IPS DF 19.7 (cell line): Measurements from ENCODE around the gene PIK3CA.
"Not testable (repeated sequence)": the region's sequence is repeated elsewhere in the genome, so short reads cannot be mapped to it uniquely, and the experiment has no call there.

Experiments used
- DNase-seq: peaks from one replicate; pipeline ENCODE4 v3.0.0-alpha.2; 2013; ENCODE audit warnings: low read depth, low spot score

Gene PIK3CA

GRCh38 chr3:179147873-179148615, at the start of gene PIK3CA:
Gene PIK3CA, plus strand, starts transcription at chr3:179148357. Its CDS starts 50,469 bp downstream, at chr3:179198826.
- DNase-seq: peak; percentile 92

GRCh38 chr3:179098388-179099077, 49.6 kb upstream of the PIK3CA start:
- no peak for DNase-seq

GRCh38 chr3:179100652-179101051, 47.5 kb upstream of the PIK3CA start:
- no peak for DNase-seq

- no peak for DNase-seq
These were observed 42.3 kb upstream of the PIK3CA start for GRCh38 chr3:179105881-179106280.

GRCh38 chr3:179107617-179108016, 40.5 kb upstream of the PIK3CA start:
- DNase-seq: no peak

GRCh38 chr3:179108086-179108485, 40.1 kb upstream of the PIK3CA start:
- no peak for DNase-seq

- no peak for DNase-seq
These were observed 34.3 kb upstream of the PIK3CA start for GRCh38 chr3:179113903-179114302.

GRCh38 chr3:179115444-179115843, 32.7 kb upstream of the PIK3CA start:
- not testable (repeated sequence) for DNase-seq

- no peak for DNase-seq
These were observed 31.3 kb upstream of the PIK3CA start for GRCh38 chr3:179116816-179117215.

GRCh38 chr3:179132191-179132890, 15.8 kb upstream of the PIK3CA start:
- DNase-seq: not testable (repeated sequence)

GRCh38 chr3:179133575-179133974, 14.6 kb upstream of the PIK3CA start:
- DNase-seq: no peak

- no peak for DNase-seq
These were observed 12.0 kb upstream of the PIK3CA start for GRCh38 chr3:179136195-179136594.

GRCh38 chr3:179141890-179142289, 6.3 kb upstream of the PIK3CA start:
- no peak for DNase-seq

- no peak for DNase-seq
These were observed 1.1 kb upstream of the PIK3CA start for GRCh38 chr3:179146911-179147513.

- DNase-seq: no peak
These were observed 664 bp upstream of the PIK3CA start for GRCh38 chr3:179147514-179147872.

- no peak for DNase-seq
These were observed 654 bp downstream of the PIK3CA start for GRCh38 chr3:179148616-179149405.

GRCh38 chr3:179149406-179149867, 1.3 kb downstream of the PIK3CA start:
- DNase-seq: no peak

- DNase-seq: no peak
These were observed 1.8 kb downstream of the PIK3CA start for GRCh38 chr3:179149951-179150350.

- no peak for DNase-seq
These were observed 2.5 kb downstream of the PIK3CA start for GRCh38 chr3:179150610-179151009.

- no peak for DNase-seq
These were observed 3.3 kb downstream of the PIK3CA start for GRCh38 chr3:179151474-179151873.

GRCh38 chr3:179156170-179156569, 8.0 kb downstream of the PIK3CA start:
- no peak for DNase-seq
